Measurements from ENCODE around the gene CAMK2G.

DNA sequence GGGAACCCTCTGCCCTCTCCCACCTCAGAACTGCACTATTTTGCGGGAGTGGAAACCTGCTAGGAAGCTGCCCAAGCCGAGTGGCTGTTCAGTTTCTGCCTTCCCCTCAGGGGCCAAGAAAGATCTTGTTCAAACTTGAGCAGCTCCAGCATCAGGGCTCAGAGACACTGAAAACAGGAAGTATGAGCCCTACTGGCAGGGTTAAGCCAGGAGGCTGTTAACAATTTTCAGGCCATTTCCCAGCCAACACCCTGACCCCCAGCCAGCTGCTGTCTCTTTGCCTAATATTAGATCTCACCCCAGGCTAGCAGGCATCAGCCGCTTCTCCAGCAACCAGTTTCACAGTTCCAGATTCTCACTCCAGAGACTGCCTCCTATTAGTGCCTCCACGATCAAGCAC is 45.7 kb upstream of the CAMK2G start:
- TF ChIP-seq POLR2A (IDR thresholded peaks at IDR 0.05) (no peak), CTCF (IDR thresholded peaks at IDR 0.05) (no peak)

Data from right lobe of liver (tissue), 4 donors.